GM12872 (cell line): ENCODE measurements around the gene ATXN1.

ENCODE experiments used
- CTCF ChIP-seq: IDR thresholded peaks from 3 replicates; pipeline ENCODE4 v1.5.1; 2011; ENCODE audit warnings: low read depth, mild to moderate bottlenecking, low read length, moderate library complexity; ENCODE audit not compliant: insufficient read depth

ATXN1 gene

GRCh38 chr6:16292942-16293341, 468.3 kb downstream of the ATXN1 start:
- no peak for TF ChIP-seq CTCF

GRCh38 chr6:16292432-16292831, 468.8 kb downstream of the ATXN1 start:
- no peak for TF ChIP-seq CTCF

- TF ChIP-seq CTCF, result no peak
These were observed 469.5 kb downstream of the ATXN1 start for GRCh38 chr6:16291739-16292138.

- no peak for TF ChIP-seq CTCF
These were observed 473.1 kb downstream of the ATXN1 start for GRCh38 chr6:16288163-16288562.

- peak; percentile 94 for TF ChIP-seq CTCF
These were observed 475.1 kb downstream of the ATXN1 start for GRCh38 chr6:16286151-16286522.

- TF ChIP-seq CTCF, result no peak
These were observed 475.7 kb downstream of the ATXN1 start for GRCh38 chr6:16285467-16286150.

GRCh38 chr6:16284472-16284871, 476.8 kb downstream of the ATXN1 start:
- TF ChIP-seq CTCF, result no peak
